Measurements from ENCODE around the gene SLC38A6. TPM values are rescaled to one million over a fixed set of nuclear protein-coding genes. Genes with fewer than 3 reads are reported as not detected.
A peak's percentile ranks its signal among the peaks of the same experiment; 100 is the strongest.

Gene SLC38A6
- total RNA-seq, 2 experiments from 2014 or later = 9.4 to 10.0 TPM

DNA sequence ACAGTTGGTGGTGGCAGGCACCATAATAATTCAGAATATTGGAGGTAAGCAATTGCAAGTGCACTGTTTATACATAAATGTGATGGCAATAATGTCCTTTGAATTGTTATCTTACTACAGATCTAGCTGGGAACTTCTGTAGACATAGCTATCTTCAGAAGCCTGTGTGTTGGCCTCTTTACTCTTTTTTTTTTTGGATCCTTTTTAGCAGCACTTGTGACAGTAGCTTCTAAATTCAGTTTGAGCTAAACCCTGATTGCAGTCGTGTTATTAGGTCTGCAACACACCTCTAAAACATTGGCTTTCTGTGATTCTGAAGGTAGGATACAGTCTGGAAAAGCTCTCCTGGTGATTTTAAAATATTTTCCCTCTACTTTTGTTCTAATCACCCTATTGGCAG, 38.5 kb downstream of the SLC38A6 start:
- Histone ChIP-seq H3K4me1 (ENCODE audit: insufficient read depth, low read length) (no peaks in the 10 kb centered on the region), H3K4me3 (ENCODE audit: low read length) (no peak overlapping the region), H3K27ac (ENCODE audit: low read depth in 1 of 2, low read length in 2 of 2) (no peak overlapping the region), H3K36me3 (ENCODE audit: insufficient read depth, low read length) (no peaks in the 10 kb centered on the region), H3K9me3 (ENCODE audit: control insufficient read depth in 1 of 2, insufficient read depth in 1 of 2, low read length in 2 of 2) (peaks cover 0 to 6% of the 10 kb centered on the region in 2 experiments), H3K27me3 (ENCODE audit: control insufficient read depth in 1 of 2, insufficient read depth in 2 of 2, low read length in 2 of 2) (no peaks in the 10 kb centered on the region)
- DNase-seq = no peak
- no peaks in the 10 kb centered on the region for H3K27me3 Mint-ChIP-seq
- ChIA-PET POLR2A (no interaction called here), CTCF (no interaction called here)
- H3K4me3 Mint-ChIP-seq = no peak overlapping the region
- H3K36me3 Mint-ChIP-seq (ENCODE audit: low read depth) = peaks cover 13% of the 10 kb centered on the region
- no peak for TF ChIP-seq CTCF (IDR thresholded peaks at IDR 0.05)
- H3K27ac Mint-ChIP-seq = no peak overlapping the region
- no peaks in the 10 kb centered on the region for H3K9me3 Mint-ChIP-seq
- intact Hi-C loops (cut with DNase I, micrococcal nuclease) = no loop called here
- no peak for ATAC-seq (ENCODE audit: poor library complexity)
- no peaks in the 10 kb centered on the region for H3K4me1 Mint-ChIP-seq (ENCODE audit: low read depth)

DNA sequence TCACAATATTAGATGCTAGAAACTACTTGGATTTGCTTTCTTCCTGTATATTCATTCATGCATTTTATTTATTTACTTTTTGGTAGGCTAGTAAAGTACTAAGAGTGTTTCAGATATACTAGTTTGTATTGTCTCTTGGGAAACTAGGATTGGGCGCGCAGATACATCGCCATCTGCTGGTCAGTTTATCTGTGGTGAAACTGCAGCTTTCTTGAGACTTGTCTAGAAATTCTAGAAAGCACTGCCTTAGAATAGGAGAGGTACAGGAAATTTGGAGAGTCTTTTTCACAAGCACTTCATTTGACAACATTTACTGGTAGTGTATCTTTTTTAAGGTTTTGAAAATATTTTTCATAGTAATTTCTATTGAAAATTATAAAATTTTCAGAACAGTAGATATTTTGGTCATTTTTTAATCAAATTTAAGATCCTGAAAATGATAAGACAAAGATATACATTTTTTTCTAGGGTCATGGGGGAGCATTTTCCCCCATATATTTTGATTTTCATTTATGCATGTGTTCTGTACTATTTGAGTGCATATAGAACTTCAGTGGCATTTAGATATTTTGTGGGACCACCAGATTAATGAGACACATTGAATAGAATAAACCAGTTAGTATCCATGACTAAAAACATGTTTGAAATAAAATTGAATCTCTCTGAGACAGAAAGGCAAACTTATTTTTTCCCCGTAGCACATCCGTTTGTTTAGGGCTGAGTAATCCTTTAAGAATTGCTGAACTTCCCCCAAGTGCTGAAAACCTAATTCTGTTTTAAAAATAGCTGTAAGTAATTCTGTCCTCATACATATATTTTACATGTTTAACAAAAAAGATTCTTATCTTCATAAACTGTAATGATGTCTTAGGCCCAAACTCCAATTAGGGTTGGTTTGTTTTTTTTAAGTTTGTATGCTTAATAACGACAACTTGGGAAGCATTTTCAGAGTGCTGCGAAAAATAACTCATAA, 44.5 kb downstream of the SLC38A6 start:
- Histone ChIP-seq H3K4me1 (ENCODE audit: insufficient read depth, low read length) (no peaks in the 10 kb centered on the region), H3K4me3 (ENCODE audit: low read length) (no peak overlapping the region), H3K27ac (ENCODE audit: low read depth in 1 of 2, low read length in 2 of 2) (no peak overlapping the region), H3K27me3 (ENCODE audit: control insufficient read depth in 1 of 2, insufficient read depth in 2 of 2, low read length in 2 of 2) (no peaks in the 10 kb centered on the region), H3K36me3 (ENCODE audit: insufficient read depth, low read length) (no peaks in the 10 kb centered on the region), H3K9me3 (ENCODE audit: control insufficient read depth in 1 of 2, insufficient read depth in 1 of 2, low read length in 2 of 2) (no peaks in the 10 kb centered on the region)
- H3K27ac Mint-ChIP-seq = no peak overlapping the region
- ATAC-seq (ENCODE audit: poor library complexity) (peak; percentile 41), DNase-seq (peak in 13 of 14 experiments; percentile 13 to 74 (median 25))
- no peaks in the 10 kb centered on the region for H3K27me3 Mint-ChIP-seq
- peaks cover 1% of the 10 kb centered on the region for H3K36me3 Mint-ChIP-seq (ENCODE audit: low read depth)
- H3K4me1 Mint-ChIP-seq (ENCODE audit: low read depth) = no peaks in the 10 kb centered on the region
- intact Hi-C loops (cut with DNase I, micrococcal nuclease) = loop anchor here (1.0 to 5.0 kb wide), 5 partner anchors 227 to 694 kb away; no protein-coding TSS in a partner anchor
- peak; percentile 98 for TF ChIP-seq CTCF (IDR thresholded peaks at IDR 0.05)
- POLR2A ChIA-PET = interaction anchor here (0.5 kb wide), 1 partner anchor 163 kb away, joined by 4 read pairs; no protein-coding TSS in a partner anchor
- CTCF ChIA-PET = interaction anchor here (0.6 to 2.3 kb wide), 6 partner anchors 13 to 701 kb away, joined by 3 to 9 read pairs (median 3); no protein-coding TSS in a partner anchor
- no peak overlapping the region for H3K4me3 Mint-ChIP-seq
- H3K9me3 Mint-ChIP-seq = no peaks in the 10 kb centered on the region

GRCh38 chr14:61026526-61026925, 45.5 kb downstream of the SLC38A6 start:
- ATAC-seq (ENCODE audit: poor library complexity) (no peak), DNase-seq (no peak)
- Mint-ChIP-seq H3K27ac (no peak overlapping the region), H3K36me3 (ENCODE audit: low read depth) (peaks cover 7% of the 10 kb centered on the region), H3K27me3 (no peaks in the 10 kb centered on the region), H3K4me1 (ENCODE audit: low read depth) (no peaks in the 10 kb centered on the region), H3K9me3 (no peaks in the 10 kb centered on the region), H3K4me3 (no peak overlapping the region)
- Histone ChIP-seq H3K27me3 (ENCODE audit: control insufficient read depth in 1 of 2, insufficient read depth in 2 of 2, low read length in 2 of 2) (no peaks in the 10 kb centered on the region), H3K27ac (ENCODE audit: low read depth in 1 of 2, low read length in 2 of 2) (no peak overlapping the region), H3K4me3 (ENCODE audit: low read length) (no peak overlapping the region), H3K36me3 (ENCODE audit: insufficient read depth, low read length) (no peaks in the 10 kb centered on the region), H3K9me3 (ENCODE audit: control insufficient read depth in 1 of 2, insufficient read depth in 1 of 2, low read length in 2 of 2) (no peaks in the 10 kb centered on the region), H3K4me1 (ENCODE audit: insufficient read depth, low read length) (no peaks in the 10 kb centered on the region)
- intact Hi-C loops (cut with DNase I, micrococcal nuclease) = loop anchor here (5.0 kb wide), 1 partner anchor 226 kb away; no protein-coding TSS in a partner anchor
- ChIA-PET POLR2A (no interaction called here), CTCF (interaction anchor here (0.6 to 2.3 kb wide), 2 partner anchors 401 to 469 kb away, joined by 3 to 9 read pairs; no protein-coding TSS in a partner anchor)
- no peak for TF ChIP-seq CTCF (IDR thresholded peaks at IDR 0.05)
